Right lobe of liver (tissue), 6 donors: Measurements from ENCODE around the gene SAMMSON. TPM values are rescaled to one million over a fixed set of nuclear protein-coding genes. Genes with fewer than 3 reads are reported as not detected.

Experiments
- ATAC-seq, 4 donors: fragments of 200-7000 bp; cut with Tn5 transposase; one replicate each; pipeline ENCODE4 v1.9.1; 2020; ENCODE audit warnings: mild to moderate bottlenecking in 4 of 4, moderate library complexity in 4 of 4
- DNase-seq, 3 donors: peaks; one replicate each; pipeline ENCODE4 v3.0.0-alpha.2; 2020
- H3K27ac ChIP-seq, 3 donors: fragments of 200-600 bp; one replicate each; pipeline ENCODE4 v1.8.0; 2022
- H3K27me3 ChIP-seq, 2 donors: fragments of 200-600 bp; one replicate each; pipeline ENCODE4 v1.8.0; 2022
- H3K36me3 ChIP-seq, 4 donors: fragments of 200-600 bp; sonication (generic) in 1 of 4; one replicate each; pipeline versions ENCODE4 v1.5.1 to v1.8.0; 2017 to 2022; ENCODE audit warnings: control low read depth in 1 of 4
- H3K4me1 ChIP-seq, 4 donors: fragments of 200-600 bp; sonication (generic) in 1 of 4; one replicate each; pipeline versions ENCODE4 v1.5.1 to v1.8.0; 2017 to 2022; ENCODE audit warnings: control low read depth in 1 of 4
- H3K4me3 ChIP-seq, 3 donors: fragments of 200-600 bp; one replicate each; pipeline ENCODE4 v1.8.0; 2022
- H3K9me3 ChIP-seq, 4 donors: fragments of 200-600 bp; sonication (generic) in 1 of 4; one replicate each; pipeline versions ENCODE4 v1.5.1 to v1.8.0; 2017 to 2022; ENCODE audit warnings: control low read depth in 1 of 4
- POLR2A ChIP-seq: fragments of 450-650 bp; IDR thresholded peaks from one replicate; pipeline ENCODE4 v1.6.1; 2017; ENCODE audit warnings: antibody characterized with exemption, mild to moderate bottlenecking
- whole genome bisulfite sequencing: methylation state at CpG from one replicate; pipeline ENCODE4 v1.1.6; 2018; ENCODE audit warnings: low coverage, low lambda C conversion rate; ENCODE audit not compliant: insufficient coverage; ENCODE audit errors: missing lambda C conversion rate; 5-methylcytosine and 5-hydroxymethylcytosine counted together
- intact Hi-C, 2 donors: fragments of 100-400 bp; cut with DNase I; formaldehyde crosslinking; loops; one replicate each; pipeline versions ENCODE4 v1.11.2 to v1.14.1; 2022
- total RNA-seq, 6 experiments: library from RNA; depleted of rRNA in 2 of 6; stranded (reverse); fragments of >200 nt in 2 of 6; fragmentation: NEBNext Ultra II Directional in 3 of 6; extraction: Animal tissue kit (Norgen Biotek cat#: 25700) in 3 of 6; gene quantifications; one replicate each; pipeline versions ENCODE4 v1.1.0 to v1.2.4, GENCODE V29; 2016 to 2023
- TF ChIP-seq, protein P1 (sequence below), 4 donors: fragments of 200-600 bp in 3 of 4; fragments of 450-650 bp in 1 of 4; IDR thresholded peaks; one replicate each; pipeline versions ENCODE4 v1.5.1 to v1.8.0; 2016 to 2022; ENCODE audit warnings: antibody characterized with exemption in 4 of 4, mild to moderate bottlenecking in 2 of 4
- donor health status: DM: no; HTN: yes; CAD: no.
- donor health status: DM: no; HTN: no; CAD: no.
- donor health status: DM: no; HTN: no; CAD: no.
- donor health status: DM: no; HTN: yes; CAD: no.
- donor health status: DM: no; HTN: yes; CAD: no.

The SAMMSON gene
- total RNA-seq, 6 experiments from 2014 or later: not detected

DNA sequence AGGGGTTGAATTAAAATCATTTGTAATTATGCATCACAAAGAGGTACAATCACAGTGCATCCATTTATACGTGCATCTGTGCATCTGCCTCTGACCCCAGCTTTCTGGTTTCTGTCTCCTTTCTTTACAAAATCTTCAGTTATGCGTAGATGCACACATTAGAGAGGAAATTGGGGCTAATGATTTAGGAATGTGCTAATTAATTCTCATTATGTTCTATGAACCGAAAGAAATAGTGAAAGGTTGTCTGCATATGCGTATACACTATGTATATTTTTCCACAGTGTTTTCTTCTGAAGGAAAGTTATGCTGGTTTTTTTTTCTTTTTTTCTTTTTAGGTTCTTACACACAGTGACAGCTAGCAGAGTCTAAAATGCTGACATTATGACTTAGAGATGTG lies 71.6 kb downstream of the SAMMSON start:
- no peaks in the 10 kb centered on the region for H3K9me3 ChIP-seq
- peaks cover 0 to 7% (median 2%) of the 10 kb centered on the region in 4 donors for H3K4me1 ChIP-seq
- no peak overlapping the region for H3K27ac ChIP-seq
- intact Hi-C loops: no loop called here
- ATAC-seq (no peak), DNase-seq (no peak)
- TF ChIP-seq, protein P1, sequence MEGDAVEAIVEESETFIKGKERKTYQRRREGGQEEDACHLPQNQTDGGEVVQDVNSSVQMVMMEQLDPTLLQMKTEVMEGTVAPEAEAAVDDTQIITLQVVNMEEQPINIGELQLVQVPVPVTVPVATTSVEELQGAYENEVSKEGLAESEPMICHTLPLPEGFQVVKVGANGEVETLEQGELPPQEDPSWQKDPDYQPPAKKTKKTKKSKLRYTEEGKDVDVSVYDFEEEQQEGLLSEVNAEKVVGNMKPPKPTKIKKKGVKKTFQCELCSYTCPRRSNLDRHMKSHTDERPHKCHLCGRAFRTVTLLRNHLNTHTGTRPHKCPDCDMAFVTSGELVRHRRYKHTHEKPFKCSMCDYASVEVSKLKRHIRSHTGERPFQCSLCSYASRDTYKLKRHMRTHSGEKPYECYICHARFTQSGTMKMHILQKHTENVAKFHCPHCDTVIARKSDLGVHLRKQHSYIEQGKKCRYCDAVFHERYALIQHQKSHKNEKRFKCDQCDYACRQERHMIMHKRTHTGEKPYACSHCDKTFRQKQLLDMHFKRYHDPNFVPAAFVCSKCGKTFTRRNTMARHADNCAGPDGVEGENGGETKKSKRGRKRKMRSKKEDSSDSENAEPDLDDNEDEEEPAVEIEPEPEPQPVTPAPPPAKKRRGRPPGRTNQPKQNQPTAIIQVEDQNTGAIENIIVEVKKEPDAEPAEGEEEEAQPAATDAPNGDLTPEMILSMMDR (IDR thresholded peaks at IDR 0.05): no peak
- no peaks in the 10 kb centered on the region for H3K36me3 ChIP-seq
- H3K4me3 ChIP-seq: no peak overlapping the region
- WGBS: 68% methylated on average over 4 of the region's 4 CpGs
- H3K27me3 ChIP-seq: no peaks in the 10 kb centered on the region

DNA sequence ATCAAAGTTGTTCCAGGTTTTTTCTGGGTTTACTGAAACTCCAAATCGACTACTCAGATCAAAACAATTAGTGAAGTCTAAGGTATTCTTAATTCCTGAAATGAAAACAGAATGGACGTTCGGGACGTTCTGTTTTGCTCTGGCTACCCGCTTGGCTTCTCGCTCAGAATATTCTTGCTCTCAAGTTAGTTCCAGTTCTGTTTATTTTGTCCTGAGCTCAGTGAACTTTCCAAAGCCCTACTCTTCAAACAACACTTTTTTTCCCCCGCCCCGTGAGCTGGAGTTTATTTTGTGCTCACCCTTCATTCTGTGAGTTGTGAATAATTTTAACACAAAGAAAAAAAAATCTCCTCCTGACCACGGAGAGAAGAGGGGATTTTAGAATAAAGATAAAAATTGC lies 72.6 kb downstream of the SAMMSON start:
- no peak for TF ChIP-seq POLR2A
- TF ChIP-seq, protein P1 (IDR thresholded peaks at IDR 0.05): no peak
- Histone ChIP-seq H3K27me3 (no peaks in the 10 kb centered on the region), H3K27ac (peak overlapping the region in 2 of 3 donors; percentile 39 to 46), H3K4me1 (peaks cover 0 to 7% (median 2%) of the 10 kb centered on the region in 4 donors), H3K9me3 (no peaks in the 10 kb centered on the region), H3K36me3 (no peaks in the 10 kb centered on the region), H3K4me3 (peak overlapping the region; percentile 23 to 49 (median 33))
- DNase-seq: peak in 2 of 3 donors; percentile 19 to 48
- intact Hi-C loops: no loop called here
- WGBS: 2% methylated on average over 9 of the region's 9 CpGs
- ATAC-seq: peak; percentile 92 to 96 (median 95)

DNA sequence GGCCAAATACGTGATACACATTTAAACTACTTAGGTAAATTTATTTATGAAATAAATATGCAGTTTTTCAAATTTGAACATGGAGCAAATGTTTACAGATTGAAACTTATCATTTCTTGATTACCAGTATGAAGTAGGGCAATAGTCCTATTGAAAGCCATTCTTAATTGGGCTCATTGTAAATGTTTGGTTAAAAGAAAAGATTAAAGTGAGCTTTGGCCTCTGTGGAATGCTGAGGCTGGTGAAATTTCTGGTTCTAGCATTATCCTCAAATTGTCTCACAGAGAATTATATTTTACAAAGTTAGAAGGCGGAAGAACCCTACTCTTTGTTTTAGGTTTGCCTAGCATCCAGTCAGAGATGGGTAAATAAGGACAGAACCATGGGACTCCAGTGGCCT lies 73.2 kb downstream of the SAMMSON start:
- no peaks in the 10 kb centered on the region for H3K27me3 ChIP-seq
- peaks cover 0 to 7% (median 2%) of the 10 kb centered on the region in 4 donors for H3K4me1 ChIP-seq
- H3K36me3 ChIP-seq: no peaks in the 10 kb centered on the region
- TF ChIP-seq POLR2A: no peak
- TF ChIP-seq, protein P1 (IDR thresholded peaks at IDR 0.05): no peak
- intact Hi-C loops: no loop called here
- ATAC-seq (peak in 3 of 4 donors; percentile 33 to 61 (median 49)), DNase-seq (no peak)
- no peaks in the 10 kb centered on the region for H3K9me3 ChIP-seq
- H3K27ac ChIP-seq: peak overlapping the region in 2 of 3 donors; percentile 19 to 46
- H3K4me3 ChIP-seq: no peak overlapping the region
- 57% methylated on average over 2 of the region's 2 CpGs for WGBS

DNA sequence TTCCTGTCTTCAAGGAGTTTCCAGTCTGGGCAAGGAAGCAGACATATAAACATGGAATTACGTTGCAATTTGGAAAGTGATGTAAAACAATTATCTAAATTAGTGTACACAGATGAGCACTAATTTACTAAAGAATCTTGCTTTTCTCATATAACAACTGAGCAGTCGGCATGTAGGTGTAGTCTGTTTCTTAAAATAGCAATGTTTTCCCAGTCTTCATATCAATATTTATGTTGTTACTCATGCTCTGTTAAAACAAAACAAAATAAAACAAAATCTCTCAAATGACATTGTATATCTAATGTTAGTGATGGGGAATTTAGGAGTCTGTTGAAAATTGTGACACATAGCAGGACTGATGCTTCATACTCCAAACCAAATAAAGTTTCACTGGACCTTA lies 75.6 kb downstream of the SAMMSON start:
- no peaks in the 10 kb centered on the region for H3K36me3 ChIP-seq
- intact Hi-C loops: no loop called here
- no peaks in the 10 kb centered on the region for H3K27me3 ChIP-seq
- no peak overlapping the region for H3K4me3 ChIP-seq
- no peak overlapping the region for H3K27ac ChIP-seq
- whole genome bisulfite sequencing: 47% methylated on average over 2 of the region's 2 CpGs
- ATAC-seq (no peak), DNase-seq (no peak)
- peaks cover 0 to 7% (median 2%) of the 10 kb centered on the region in 4 donors for H3K4me1 ChIP-seq
- no peaks in the 10 kb centered on the region for H3K9me3 ChIP-seq
- TF ChIP-seq POLR2A: no peak
- TF ChIP-seq, protein P1 (IDR thresholded peaks at IDR 0.05): no peak

- 49% methylated on average over 3 of the region's 3 CpGs for WGBS
- H3K36me3 ChIP-seq: no peaks in the 10 kb centered on the region
- DNase-seq: no peak
- intact Hi-C loops: no loop called here
- H3K27ac ChIP-seq: no peak overlapping the region
- H3K27me3 ChIP-seq: no peaks in the 10 kb centered on the region
- TF ChIP-seq POLR2A: no peak
- TF ChIP-seq, protein P1 (IDR thresholded peaks at IDR 0.05): no peak
- no peak overlapping the region for H3K4me3 ChIP-seq
- peaks cover 0 to 7% (median 2%) of the 10 kb centered on the region in 4 donors for H3K4me1 ChIP-seq
- no peak for ATAC-seq
- no peaks in the 10 kb centered on the region for H3K9me3 ChIP-seq
These were observed 76.9 kb downstream of the SAMMSON start for GRCh38 chr3:70076396-70076795.
